Endothelial cell of umbilical vein (primary cell): Measurements from ENCODE around the gene CES5A. TPM values are rescaled to one million over a fixed set of nuclear protein-coding genes. Genes with fewer than 3 reads are reported as not detected.

Source experiments
- BruUV-seq: library from RNA; stranded (reverse); fragments of 400-500 nt; replicated peaks from 2 replicates; lab custom pipeline; 2021; lab: Mats Ljungman, UMichigan
- CTCF ChIA-PET: fragments of 300-600, 350-600 bp; sonication (Branson Sonifier 250); formaldehyde crosslinking; loops from one replicate; lab custom pipeline; 2021; ENCODE audit warnings: antibody characterized with exemption, inconsistent platforms; lab: Charles Lee
- POLR2A ChIA-PET: fragments of 300-600, 350-600 bp; sonication (Branson Sonifier 250); formaldehyde crosslinking; loops from one replicate; lab custom pipeline; 2021; ENCODE audit warnings: antibody characterized with exemption, inconsistent platforms; lab: Charles Lee
- DNase-seq: peaks from one replicate; pipeline ENCODE4 v3.0.0-alpha.2; 2011; ENCODE audit warnings: low read depth, low spot score
- FAIRE-seq: peaks from 2 replicates; lab custom pipeline; 2011; peaks lifted over from hg19 to GRCh38; lab: Jason Lieb, UNC
- H2AFZ ChIP-seq: 2 replicates; pipeline ENCODE4 v1.6.0; 2012; ENCODE audit warnings: low read depth, low read length, control low read depth, inconsistent platforms
- H3K27ac ChIP-seq: 2 replicates; pipeline ENCODE4 v1.5.1; 2011; ENCODE audit warnings: low read depth, mild to moderate bottlenecking, control low read depth, low read length, moderate library complexity; ENCODE audit not compliant: insufficient read depth
- H3K27me3 ChIP-seq, 2 experiments: 2 replicates each; pipeline versions ENCODE4 v1.6.0 to v1.6.1; 2011; ENCODE audit warnings: low read length in 2 of 2, mixed read lengths in 1 of 2; ENCODE audit not compliant: control insufficient read depth in 2 of 2, insufficient read depth in 2 of 2
- H3K36me3 ChIP-seq, 2 experiments: 2 replicates in 1 of 2; 3 replicates in 1 of 2; pipeline ENCODE4 v1.5.1; 2011; ENCODE audit warnings: low read length in 2 of 2, mild to moderate bottlenecking in 1 of 2, moderate library complexity in 1 of 2; ENCODE audit not compliant: control insufficient read depth in 2 of 2, insufficient read depth in 2 of 2; ENCODE audit errors: extremely low read depth in 1 of 2
- H3K4me1 ChIP-seq: 3 replicates; pipeline ENCODE4 v1.5.1; 2011; ENCODE audit warnings: mild to moderate bottlenecking, low read length; ENCODE audit not compliant: control insufficient read depth, insufficient read depth; ENCODE audit errors: extremely low read depth
- H3K4me2 ChIP-seq: 2 replicates; pipeline ENCODE4 v1.6.1; 2011; ENCODE audit warnings: low read length, control low read depth, mixed read lengths; ENCODE audit not compliant: insufficient read depth
- H3K4me3 ChIP-seq, 3 experiments: fragments of 200-600 bp in 1 of 3; sonication (generic), shearing (Covaris generic) in 1 of 3; replicated peaks in 1 of 3; 2 replicates each; pipeline ENCODE4 v1.5.1; 2011 to 2016; ENCODE audit warnings: control low read depth in 3 of 3, low read length in 3 of 3, mild to moderate bottlenecking in 2 of 3, inconsistent platforms in 1 of 3, low read depth in 1 of 3, moderate library complexity in 1 of 3; ENCODE audit not compliant: insufficient read depth in 1 of 3
- H3K79me2 ChIP-seq: 2 replicates; pipeline ENCODE4 v1.6.0; 2012; ENCODE audit warnings: low read length, inconsistent platforms; ENCODE audit not compliant: control insufficient read depth, insufficient read depth
- H3K9ac ChIP-seq: replicated peaks from 2 replicates; pipeline ENCODE3; 2011; ENCODE audit warnings: low read length, control low read depth; ENCODE audit not compliant: insufficient read depth; ENCODE audit errors: extremely low read depth
- H3K9me1 ChIP-seq: replicated peaks from 3 replicates; pipeline ENCODE4 v1.6.0; 2011; ENCODE audit warnings: mild to moderate bottlenecking, low read length; ENCODE audit not compliant: control insufficient read depth, insufficient read depth; ENCODE audit errors: extremely low read depth
- H3K9me3 ChIP-seq: replicated peaks from 2 replicates; pipeline ENCODE4 v1.5.1; 2012; ENCODE audit warnings: low read length, inconsistent platforms; ENCODE audit not compliant: control insufficient read depth, insufficient read depth
- H4K20me1 ChIP-seq: replicated peaks from 2 replicates; pipeline ENCODE3; 2011; ENCODE audit warnings: mild to moderate bottlenecking, low read length; ENCODE audit not compliant: control insufficient read depth, insufficient read depth; ENCODE audit errors: extremely low read depth
- CTCF ChIP-seq, 2 donors: IDR thresholded peaks; 1 replicate in 1 of 2; 2 replicates in 1 of 2; pipeline ENCODE4 v1.5.1; 2011; ENCODE audit warnings: low read length in 2 of 2, mild to moderate bottlenecking in 2 of 2, moderate library complexity in 2 of 2, control low read depth in 1 of 2, inconsistent platforms in 1 of 2, low read depth in 1 of 2; ENCODE audit not compliant: insufficient read depth in 1 of 2; ENCODE audit errors: extremely low read depth in 1 of 2
- MYC ChIP-seq: IDR thresholded peaks from one replicate; pipeline ENCODE4 v1.6.1; 2011; ENCODE audit warnings: mild to moderate bottlenecking, low read depth, low read length
- POLR2A ChIP-seq: IDR thresholded peaks from 2 replicates; pipeline ENCODE4 v1.6.1; 2012; ENCODE audit warnings: low read depth, mild to moderate bottlenecking, control low read depth, low read length
- dilution Hi-C: fragments of 300-500 bp; cut with MboI; formaldehyde crosslinking; loops from one replicate; pipeline ENCODE4 v1.15.0; 2019; ENCODE audit warnings: low sequenced_read_pairs; ENCODE audit not compliant: extremely low pct_ligation_motif_present
- intact Hi-C: fragments of 100-400 bp; cut with micrococcal nuclease; formaldehyde crosslinking; loops from one replicate; pipeline ENCODE4 v1.10.0; 2022
- polyA plus RNA-seq, 4 experiments: library from polyadenylated mRNA; depleted of rRNA in 3 of 4; stranded (reverse) in 3 of 4; unstranded in 1 of 4; fragments of >200 nt; gene quantifications; 2 replicates each; pipeline versions ENCODE4 v1.2.1 to v1.2.3, GENCODE V29; 2011 to 2012; ENCODE audit warnings: missing spikeins in 1 of 4
- total RNA-seq: library from RNA; stranded (reverse); gene quantifications from 2 replicates; pipeline ENCODE4 v1.2.3, GENCODE V29; 2021

CES5A gene
- total and polyA plus RNA-seq, 2 donors (not counting 3 experiments of a cell fraction or from before 2014, with no cell fraction given) = not detected

- POLR2A ChIA-PET = no interaction called here
Measured at GRCh38 chr16:55922662-55923061, 47.5 kb upstream of the CES5A start.

More at GRCh38 chr16:55922662-55923061, 47.5 kb upstream of the CES5A start:
- BruUV-seq = no TSS peak
- no peak for DNase-seq
- Histone ChIP-seq H4K20me1 (no peaks in the 10 kb centered on the region), H3K79me2 (no peaks in the 10 kb centered on the region), H3K27me3 (no peaks in the 10 kb centered on the region), H3K4me3 (no peak overlapping the region), H3K27ac (no peak overlapping the region), H2AFZ (no peak overlapping the region), H3K9ac (no peak overlapping the region), H3K9me3 (no peaks in the 10 kb centered on the region), H3K9me1 (no peaks in the 10 kb centered on the region), H3K36me3 (no peaks in the 10 kb centered on the region), H3K4me1 (no peaks in the 10 kb centered on the region), H3K4me2 (no peak overlapping the region)
- intact Hi-C loops = no loop called here
- TF ChIP-seq MYC (no peak), CTCF (IDR thresholded peaks at IDR 0.05; ENCODE audit: extremely low read depth in 1 of 2, insufficient read depth in 1 of 2, low read depth in 1 of 2, low read length in 2 of 2) (no peak), POLR2A (no peak)
- dilution Hi-C loops = no loop called here
- CTCF ChIA-PET = no interaction called here
- no peak for FAIRE-seq
